Lower lobe of right lung (tissue), 2 donors: Measurements from ENCODE around the gene NPEPL1. TPM values are rescaled to one million over a fixed set of nuclear protein-coding genes. Genes with fewer than 3 reads are reported as not detected.

ENCODE experiments used
- ATAC-seq, 2 donors: fragments of 200-7000 bp; cut with Tn5 transposase; one replicate each; pipeline ENCODE4 v1.9.1; 2020 to 2022; ENCODE audit warnings: mild to moderate bottlenecking in 2 of 2, moderate library complexity in 2 of 2
- DNase-seq: peaks from one replicate; pipeline ENCODE4 v3.0.0-alpha.2; 2020
- H3K27ac ChIP-seq: fragments of 200-600 bp; one replicate; pipeline ENCODE4 v1.8.0; 2022
- H3K27me3 ChIP-seq: fragments of 200-600 bp; one replicate; pipeline ENCODE4 v1.8.0; 2022; ENCODE audit warnings: low read depth
- H3K36me3 ChIP-seq: fragments of 200-600 bp; one replicate; pipeline ENCODE4 v1.8.0; 2022; ENCODE audit warnings: mild to moderate bottlenecking
- H3K4me1 ChIP-seq: fragments of 200-600 bp; one replicate; pipeline ENCODE4 v1.8.0; 2022
- H3K4me3 ChIP-seq: fragments of 200-600 bp; one replicate; pipeline ENCODE4 v1.8.0; 2022; ENCODE audit warnings: mild to moderate bottlenecking
- H3K9me3 ChIP-seq: fragments of 200-600 bp; one replicate; pipeline ENCODE4 v1.8.0; 2022
- CTCF ChIP-seq: fragments of 200-600 bp; IDR thresholded peaks from one replicate; pipeline ENCODE4 v1.8.0; 2022; ENCODE audit warnings: antibody characterized with exemption, mild to moderate bottlenecking
- intact Hi-C: fragments of 100-400 bp; cut with DNase I; formaldehyde crosslinking; loops from one replicate; pipeline ENCODE4 v1.11.0; 2022
- total RNA-seq: library from RNA; stranded (reverse); fragmentation: NEBNext Ultra II Directional; extraction: Animal tissue kit (Norgen Biotek cat#: 25700); gene quantifications from one replicate; pipeline ENCODE4 v1.2.1, GENCODE V29; 2021
- donor health status: DM: no; HTN: yes; CAD: no; lungs with severe emphysema.

NPEPL1 gene
- total RNA-seq, 1 donor from 2014 or later, result 40.6 TPM

GRCh38 chr20:58718729-58719128, 26.1 kb downstream of the NPEPL1 start:
- Histone ChIP-seq H3K27ac (no peak overlapping the region), H3K27me3 (peaks cover 10% of the 10 kb centered on the region), H3K4me1 (no peaks in the 10 kb centered on the region), H3K36me3 (peaks cover 12% of the 10 kb centered on the region), H3K4me3 (no peak overlapping the region), H3K9me3 (no peaks in the 10 kb centered on the region)
- ATAC-seq (no peak), DNase-seq (no peak)
- intact Hi-C loops, result no loop called here
- TF ChIP-seq CTCF, result no peak

GRCh38 chr20:58719258-58719657, 26.7 kb downstream of the NPEPL1 start:
- no peak for DNase-seq
- intact Hi-C loops, result no loop called here
- H3K27me3 ChIP-seq, result peaks cover 10% of the 10 kb centered on the region
- H3K36me3 ChIP-seq, result peaks cover 8% of the 10 kb centered on the region
- no peak for TF ChIP-seq CTCF
- no peaks in the 10 kb centered on the region for H3K4me1 ChIP-seq
- no peaks in the 10 kb centered on the region for H3K9me3 ChIP-seq
- no peak overlapping the region for H3K4me3 ChIP-seq
- no peak for ATAC-seq
- H3K27ac ChIP-seq, result no peak overlapping the region

GRCh38 chr20:58719971-58720371, 27.4 kb downstream of the NPEPL1 start:
- ATAC-seq, result no peak
- Histone ChIP-seq H3K27me3 (peaks cover 10% of the 10 kb centered on the region), H3K9me3 (no peaks in the 10 kb centered on the region), H3K4me3 (no peak overlapping the region), H3K4me1 (no peaks in the 10 kb centered on the region), H3K27ac (no peak overlapping the region), H3K36me3 (peaks cover 1% of the 10 kb centered on the region)
- intact Hi-C loops, result no loop called here
- no peak for TF ChIP-seq CTCF
- DNase-seq, result no peak

- no peaks in the 10 kb centered on the region for H3K4me1 ChIP-seq
- DNase-seq (no peak), ATAC-seq (no peak)
- no peak overlapping the region for H3K27ac ChIP-seq
- no peaks in the 10 kb centered on the region for H3K9me3 ChIP-seq
- no peak overlapping the region for H3K4me3 ChIP-seq
- H3K27me3 ChIP-seq, result peaks cover 10% of the 10 kb centered on the region
- intact Hi-C loops, result no loop called here
- H3K36me3 ChIP-seq, result no peaks in the 10 kb centered on the region
- no peak for TF ChIP-seq CTCF
These were observed 28.3 kb downstream of the NPEPL1 start for GRCh38 chr20:58720890-58721289.

- no peak for TF ChIP-seq CTCF
- H3K9me3 ChIP-seq, result no peaks in the 10 kb centered on the region
- peak; percentile 50 to 56 for ATAC-seq
- peaks cover 10% of the 10 kb centered on the region for H3K27me3 ChIP-seq
- intact Hi-C loops, result no loop called here
- H3K27ac ChIP-seq, result no peak overlapping the region
- no peak for DNase-seq
- H3K4me3 ChIP-seq, result no peak overlapping the region
- no peaks in the 10 kb centered on the region for H3K4me1 ChIP-seq
- no peaks in the 10 kb centered on the region for H3K36me3 ChIP-seq
These were observed 29.6 kb downstream of the NPEPL1 start for GRCh38 chr20:58721951-58722778.
